AG09309 (cell line): ENCODE data around the gene EXD3.

Experiments
- DNase-seq: peaks from one replicate; pipeline ENCODE4 v3.0.0-alpha.2; 2010; ENCODE audit warnings: low read depth
- H3K4me3 ChIP-seq: 2 replicates; pipeline ENCODE4 v1.5.1; 2011; ENCODE audit warnings: mild to moderate bottlenecking, low read depth, low read length, moderate library complexity; ENCODE audit not compliant: control insufficient read depth
- CTCF ChIP-seq: IDR thresholded peaks from 2 replicates; pipeline ENCODE4 v1.5.1; 2011; ENCODE audit warnings: mild to moderate bottlenecking, low read depth, low read length, inconsistent platforms; ENCODE audit not compliant: insufficient read depth, control insufficient read depth; ENCODE audit errors: missing control alignments

Gene EXD3

GRCh38 chr9:137444106-137444790 lies 21.3 kb upstream of the EXD3 start:
- no peak overlapping the region for H3K4me3 ChIP-seq
- DNase-seq: no peak
- no peak for TF ChIP-seq CTCF

- TF ChIP-seq CTCF: no peak
- no peak overlapping the region for H3K4me3 ChIP-seq
- DNase-seq: no peak
Measured at GRCh38 chr9:137441935-137442321, 19.0 kb upstream of the EXD3 start.

GRCh38 chr9:137441289-137441934 lies 18.4 kb upstream of the EXD3 start, which contains the start of gene ENTPD8:
ENTPD8 (minus strand) TSS chr9:137441357; CDS start chr9:137438285, 3,072 bp downstream.
- H3K4me3 ChIP-seq: no peak within 1 kb of the TSS
- DNase-seq: no peak
- no peak for TF ChIP-seq CTCF

- H3K4me3 ChIP-seq: no peak overlapping the region
- TF ChIP-seq CTCF: no peak
- DNase-seq: no peak
Measured at GRCh38 chr9:137439158-137439714, 16.3 kb upstream of the EXD3 start.

- H3K4me3 ChIP-seq: no peak overlapping the region
Measured at GRCh38 chr9:137438591-137439157, 15.7 kb upstream of the EXD3 start.

More at GRCh38 chr9:137438591-137439157, 15.7 kb upstream of the EXD3 start:
- TF ChIP-seq CTCF: no peak
- no peak for DNase-seq
